HUES64 (cell line): ENCODE data around the gene ING4. TPM values are rescaled to one million over a fixed set of nuclear protein-coding genes. Genes with fewer than 3 reads are reported as not detected.
"Not testable (repeated sequence)": the region's sequence is repeated elsewhere in the genome, so short reads cannot be mapped to it uniquely, and the experiment has no call there.

Experiments
- H3K27ac ChIP-seq: 2 replicates; pipeline ENCODE4 v1.7.0; 2013; ENCODE audit warnings: low read depth, low read length, inconsistent platforms
- H3K27me3 ChIP-seq: 2 replicates; pipeline ENCODE4 v1.6.1; 2013; ENCODE audit warnings: mild to moderate bottlenecking, low read length; ENCODE audit not compliant: insufficient read depth
- H3K36me3 ChIP-seq: 2 replicates; pipeline ENCODE4 v1.6.1; 2013; ENCODE audit warnings: mild to moderate bottlenecking, low read length; ENCODE audit not compliant: insufficient read depth
- H3K4me1 ChIP-seq: 2 replicates; pipeline ENCODE4 v1.6.1; 2013; ENCODE audit warnings: mild to moderate bottlenecking, low read length, moderate library complexity; ENCODE audit not compliant: insufficient read depth
- H3K4me3 ChIP-seq: 2 replicates; pipeline ENCODE4 v1.5.1; 2013; ENCODE audit warnings: mild to moderate bottlenecking, low read length, moderate library complexity
- H3K9ac ChIP-seq: 2 replicates; pipeline ENCODE4 v1.6.1; 2013; ENCODE audit warnings: mild to moderate bottlenecking, low read depth, low read length
- H3K9me3 ChIP-seq: 2 replicates; pipeline ENCODE4 v1.6.1; 2013; ENCODE audit warnings: low read depth, low read length; ENCODE audit not compliant: insufficient read depth
- WGBS: fragments of 150-250, 120-280 bp; methylation state at CpG from one replicate; pipeline ENCODE4 v1.1.7; 2013; ENCODE audit warnings: missing lambda C conversion rate; 5-methylcytosine and 5-hydroxymethylcytosine counted together
- polyA plus RNA-seq, 2 experiments: library from polyadenylated mRNA; stranded (reverse); fragments of 50-300 nt; gene quantifications; one replicate each; pipeline ENCODE4 v1.2.3, GENCODE V29; 2013

Gene ING4
- polyA plus RNA-seq (2013, experiment 1 of 2): 16.4 TPM
- 18.1 TPM for polyA plus RNA-seq (2013, experiment 2 of 2)

- peak within 1 kb of the TSS; percentile 50 for H3K27ac ChIP-seq
- H3K27me3 ChIP-seq: no peaks in the 10 kb centered on the region
- peaks cover 5% of the 10 kb centered on the region; the same call in 1 of the 2 replicates for H3K4me1 ChIP-seq
- WGBS: 3% methylated on average over 37 of the region's 37 CpGs
- peak within 1 kb of the TSS; percentile 82 for H3K9ac ChIP-seq
- H3K9me3 ChIP-seq: no peaks in the 10 kb centered on the region
- H3K4me3 ChIP-seq: peak within 1 kb of the TSS; percentile 87
- peaks cover 25% of the 10 kb centered on the region for H3K36me3 ChIP-seq
Observed at GRCh38 chr12:6662906-6663742, at the start of gene ING4. Gene ING4 (minus strand): TSS chr12:6663119. CDS start chr12:6663101, 18 bp downstream.

GRCh38 chr12:6708960-6709394, 46.1 kb upstream of the ING4 start:
- H3K27me3 ChIP-seq: no peaks in the 10 kb centered on the region
- 94% methylated on average over 16 of the region's 16 CpGs for WGBS
- H3K27ac ChIP-seq: no peak overlapping the region
- H3K9ac ChIP-seq: no peak overlapping the region
- H3K9me3 ChIP-seq: no peaks in the 10 kb centered on the region
- no peaks in the 10 kb centered on the region for H3K36me3 ChIP-seq
- H3K4me3 ChIP-seq: no peak overlapping the region
- no peaks in the 10 kb centered on the region for H3K4me1 ChIP-seq

GRCh38 chr12:6708351-6708750, 45.4 kb upstream of the ING4 start:
- not testable (repeated sequence) for H3K4me3 ChIP-seq, H3K4me1 ChIP-seq, H3K36me3 ChIP-seq, H3K27ac ChIP-seq, H3K9me3 ChIP-seq, H3K27me3 ChIP-seq, H3K9ac ChIP-seq
- WGBS: 95% methylated on average over 21 of the region's 21 CpGs

GRCh38 chr12:6703631-6704030, 40.7 kb upstream of the ING4 start:
- peaks cover 20% of the 10 kb centered on the region for H3K27me3 ChIP-seq
- WGBS: 14% methylated on average over 10 of the region's 10 CpGs
- no peak overlapping the region for H3K4me3 ChIP-seq
- H3K9ac ChIP-seq: no peak overlapping the region
- no peak overlapping the region for H3K27ac ChIP-seq
- H3K9me3 ChIP-seq: no peaks in the 10 kb centered on the region
- H3K36me3 ChIP-seq: no peaks in the 10 kb centered on the region
- H3K4me1 ChIP-seq: peaks cover 4% of the 10 kb centered on the region; the same call in 1 of the 2 replicates

GRCh38 chr12:6701078-6701768, 38.3 kb upstream of the ING4 start:
- H3K27ac ChIP-seq: no peak overlapping the region
- H3K9me3 ChIP-seq: no peaks in the 10 kb centered on the region
- peaks cover 2% of the 10 kb centered on the region; the same call in 1 of the 2 replicates for H3K36me3 ChIP-seq
- peaks cover 4% of the 10 kb centered on the region; the same call in 1 of the 2 replicates for H3K4me1 ChIP-seq
- peak overlapping the region; percentile 55; the same call in 1 of the 2 replicates for H3K9ac ChIP-seq
- 26% methylated on average over 13 of the region's 13 CpGs for WGBS
- H3K27me3 ChIP-seq: peaks cover 20% of the 10 kb centered on the region
- peak overlapping the region; percentile 84 for H3K4me3 ChIP-seq

- Histone ChIP-seq H3K4me1 (peaks cover 4% of the 10 kb centered on the region; the same call in 1 of the 2 replicates), H3K4me3 (peak within 1 kb of the TSS; percentile 84), H3K27me3 (peaks cover 20% of the 10 kb centered on the region), H3K9me3 (no peaks in the 10 kb centered on the region), H3K27ac (no peak within 1 kb of the TSS), H3K9ac (peak within 1 kb of the TSS; percentile 55; the same call in 1 of the 2 replicates), H3K36me3 (peaks cover 2% of the 10 kb centered on the region; the same call in 1 of the 2 replicates)
- under 1% methylated on average over 43 of the region's 43 CpGs for WGBS
Observed at GRCh38 chr12:6700646-6701051, 37.7 kb upstream of the ING4 start, which contains the start of gene PIANP. Gene PIANP (minus strand): TSS chr12:6700815. CDS start chr12:6698061, 2,754 bp downstream.

GRCh38 chr12:6699989-6700645, 37.2 kb upstream of the ING4 start:
- under 1% methylated on average over 65 of the region's 65 CpGs for WGBS
- H3K27me3 ChIP-seq: peaks cover 20% of the 10 kb centered on the region

GRCh38 chr12:6699259-6699988, 36.5 kb upstream of the ING4 start:
- Histone ChIP-seq H3K27me3 (peaks cover 20% of the 10 kb centered on the region), H3K9me3 (no peaks in the 10 kb centered on the region), H3K4me3 (peak overlapping the region; percentile 84), H3K36me3 (peaks cover 2% of the 10 kb centered on the region; the same call in 1 of the 2 replicates), H3K27ac (no peak overlapping the region), H3K9ac (no peak overlapping the region), H3K4me1 (peaks cover 4% of the 10 kb centered on the region; the same call in 1 of the 2 replicates)
- 16% methylated on average over 16 of the region's 16 CpGs for WGBS

More at GRCh38 chr12:6699989-6700645, 37.2 kb upstream of the ING4 start:
- H3K36me3 ChIP-seq: peaks cover 2% of the 10 kb centered on the region; the same call in 1 of the 2 replicates
- H3K27ac ChIP-seq: no peak overlapping the region
- H3K4me3 ChIP-seq: peak overlapping the region; percentile 84
- H3K4me1 ChIP-seq: peaks cover 4% of the 10 kb centered on the region; the same call in 1 of the 2 replicates
- H3K9ac ChIP-seq: peak overlapping the region; percentile 48; the same call in 1 of the 2 replicates
- no peaks in the 10 kb centered on the region for H3K9me3 ChIP-seq

GRCh38 chr12:6698352-6699046, 35.6 kb upstream of the ING4 start:
- WGBS: 58% methylated on average over 7 of the region's 8 CpGs
- Histone ChIP-seq H3K4me3 (no peak overlapping the region), H3K27ac (no peak overlapping the region)

More at GRCh38 chr12:6698352-6699046, 35.6 kb upstream of the ING4 start:
- H3K9ac ChIP-seq: no peak overlapping the region
- H3K27me3 ChIP-seq: peaks cover 20% of the 10 kb centered on the region
- peaks cover 2% of the 10 kb centered on the region; the same call in 1 of the 2 replicates for H3K36me3 ChIP-seq
- H3K9me3 ChIP-seq: no peaks in the 10 kb centered on the region
- H3K4me1 ChIP-seq: peaks cover 4% of the 10 kb centered on the region; the same call in 1 of the 2 replicates
